Left ventricle myocardium inferior (tissue), 1 donor: ENCODE measurements around the gene ATRN. TPM values are rescaled to one million over a fixed set of nuclear protein-coding genes. Genes with fewer than 3 reads are reported as not detected.
A peak's percentile ranks its signal among the peaks of the same experiment; 100 is the strongest.

Experiments
- DNase-seq: peaks from one replicate; pipeline ENCODE4 v3.0.0-alpha.2; 2020
- H3K27ac ChIP-seq: fragments of 200-600 bp; replicated peaks from 2 replicates; pipeline ENCODE4 v1.8.0; 2021
- H3K27me3 ChIP-seq: fragments of 200-600 bp; 2 replicates; pipeline ENCODE4 v1.8.0; 2021; ENCODE audit warnings: low read depth
- H3K36me3 ChIP-seq: fragments of 200-600 bp; 2 replicates; pipeline ENCODE4 v1.8.0; 2021
- H3K4me1 ChIP-seq: fragments of 200-600 bp; 2 replicates; pipeline ENCODE4 v1.8.0; 2021
- H3K4me3 ChIP-seq: fragments of 200-600 bp; 2 replicates; pipeline ENCODE4 v1.8.0; 2021; ENCODE audit warnings: mild to moderate bottlenecking, moderate library complexity
- H3K9me3 ChIP-seq: fragments of 200-600 bp; replicated peaks from 2 replicates; pipeline ENCODE4 v1.8.0; 2021
- CTCF ChIP-seq: fragments of 200-600 bp; IDR thresholded peaks from 2 replicates; pipeline ENCODE4 v1.8.0; 2021; ENCODE audit warnings: antibody characterized with exemption, mild to moderate bottlenecking, borderline replicate concordance
- intact Hi-C: fragments of 100-400 bp; cut with micrococcal nuclease; formaldehyde crosslinking; loops from one replicate; pipeline ENCODE4 v1.11.0; 2022
- total RNA-seq: library from RNA; stranded (reverse); fragmentation: NEBNext Ultra II Directional; extraction: Animal tissue kit (Norgen Biotek cat#: 25700); gene quantifications from one replicate; pipeline ENCODE4 v1.2.1, GENCODE V29; 2021
- donor health status: DM: no; HTN: yes; CAD: no; lungs with severe emphysema.

Gene ATRN
- total RNA-seq, 1 donor from 2014 or later: 32.4 TPM

- no peak for DNase-seq
- Histone ChIP-seq H3K27me3 (no peaks in the 10 kb centered on the region), H3K9me3 (no peaks in the 10 kb centered on the region), H3K4me1 (no peaks in the 10 kb centered on the region), H3K36me3 (peaks cover 42% of the 10 kb centered on the region), H3K27ac (no peak overlapping the region), H3K4me3 (no peak overlapping the region)
- no peak for TF ChIP-seq CTCF
- intact Hi-C loops: no loop called here
Measured at GRCh38 chr20:3553663-3554062, 82.8 kb downstream of the ATRN start.

GRCh38 chr20:3557237-3557785, 86.5 kb downstream of the ATRN start:
- TF ChIP-seq CTCF: no peak
- Histone ChIP-seq H3K4me1 (no peaks in the 10 kb centered on the region), H3K27ac (peak overlapping the region; percentile 25), H3K9me3 (no peaks in the 10 kb centered on the region), H3K27me3 (no peaks in the 10 kb centered on the region), H3K36me3 (peaks cover 24% of the 10 kb centered on the region), H3K4me3 (no peak overlapping the region)
- intact Hi-C loops: no loop called here
- no peak for DNase-seq

- H3K36me3 ChIP-seq: peaks cover 23% of the 10 kb centered on the region
- H3K27me3 ChIP-seq: no peaks in the 10 kb centered on the region
- no peaks in the 10 kb centered on the region for H3K9me3 ChIP-seq
- no peak overlapping the region for H3K4me3 ChIP-seq
- intact Hi-C loops: no loop called here
- no peak for DNase-seq
- H3K27ac ChIP-seq: no peak overlapping the region
- no peaks in the 10 kb centered on the region for H3K4me1 ChIP-seq
- TF ChIP-seq CTCF: no peak
Measured at GRCh38 chr20:3559231-3559630, 88.4 kb downstream of the ATRN start.

GRCh38 chr20:3559637-3560036, 88.8 kb downstream of the ATRN start:
- Histone ChIP-seq H3K36me3 (peaks cover 27% of the 10 kb centered on the region), H3K4me1 (no peaks in the 10 kb centered on the region), H3K27ac (no peak overlapping the region), H3K9me3 (no peaks in the 10 kb centered on the region), H3K27me3 (no peaks in the 10 kb centered on the region), H3K4me3 (no peak overlapping the region)
- DNase-seq: no peak
- no peak for TF ChIP-seq CTCF
- intact Hi-C loops: no loop called here

GRCh38 chr20:3560162-3560561, 89.3 kb downstream of the ATRN start:
- TF ChIP-seq CTCF: no peak
- peaks cover 27% of the 10 kb centered on the region for H3K36me3 ChIP-seq

More at GRCh38 chr20:3560162-3560561, 89.3 kb downstream of the ATRN start:
- no peak overlapping the region for H3K27ac ChIP-seq
- no peaks in the 10 kb centered on the region for H3K4me1 ChIP-seq
- intact Hi-C loops: no loop called here
- DNase-seq: no peak
- no peak overlapping the region for H3K4me3 ChIP-seq
- H3K27me3 ChIP-seq: no peaks in the 10 kb centered on the region
- H3K9me3 ChIP-seq: no peaks in the 10 kb centered on the region
